GM13977 (cell line): ENCODE results near the gene OR51B5.
"Not testable (repeated sequence)": the region's sequence is repeated elsewhere in the genome, so short reads cannot be mapped to it uniquely, and the experiment has no call there.

Experiments
- DNase-seq: peaks from one replicate; pipeline ENCODE4 v3.0.0; 2012; ENCODE audit warnings: low spot score
- in situ Hi-C: fragments of 300-500 bp; cut with MboI; formaldehyde crosslinking; loops from one replicate; pipeline ENCODE4 v1.12.0; 2022; ENCODE audit warnings: low sequenced_read_pairs, low pct_unique_long_range_greater_than_20kb, mixed read lengths, inconsistent platforms; ENCODE audit not compliant: unreplicated experiment
- TF ChIP-seq, protein P1 (sequence below): IDR thresholded peaks from 2 replicates; pipeline ENCODE4 v1.5.1; 2012; ENCODE audit warnings: mild to moderate bottlenecking, control low read depth; ENCODE audit not compliant: insufficient read depth; ENCODE audit errors: extremely low read depth, missing control alignments

Gene OR51B5

GRCh38 chr11:5335170-5335569 lies 8.2 kb downstream of the OR51B5 start:
- no peak for DNase-seq
- in situ Hi-C loops = no loop called here
- TF ChIP-seq, protein P1, sequence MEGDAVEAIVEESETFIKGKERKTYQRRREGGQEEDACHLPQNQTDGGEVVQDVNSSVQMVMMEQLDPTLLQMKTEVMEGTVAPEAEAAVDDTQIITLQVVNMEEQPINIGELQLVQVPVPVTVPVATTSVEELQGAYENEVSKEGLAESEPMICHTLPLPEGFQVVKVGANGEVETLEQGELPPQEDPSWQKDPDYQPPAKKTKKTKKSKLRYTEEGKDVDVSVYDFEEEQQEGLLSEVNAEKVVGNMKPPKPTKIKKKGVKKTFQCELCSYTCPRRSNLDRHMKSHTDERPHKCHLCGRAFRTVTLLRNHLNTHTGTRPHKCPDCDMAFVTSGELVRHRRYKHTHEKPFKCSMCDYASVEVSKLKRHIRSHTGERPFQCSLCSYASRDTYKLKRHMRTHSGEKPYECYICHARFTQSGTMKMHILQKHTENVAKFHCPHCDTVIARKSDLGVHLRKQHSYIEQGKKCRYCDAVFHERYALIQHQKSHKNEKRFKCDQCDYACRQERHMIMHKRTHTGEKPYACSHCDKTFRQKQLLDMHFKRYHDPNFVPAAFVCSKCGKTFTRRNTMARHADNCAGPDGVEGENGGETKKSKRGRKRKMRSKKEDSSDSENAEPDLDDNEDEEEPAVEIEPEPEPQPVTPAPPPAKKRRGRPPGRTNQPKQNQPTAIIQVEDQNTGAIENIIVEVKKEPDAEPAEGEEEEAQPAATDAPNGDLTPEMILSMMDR = no peak

DNA sequence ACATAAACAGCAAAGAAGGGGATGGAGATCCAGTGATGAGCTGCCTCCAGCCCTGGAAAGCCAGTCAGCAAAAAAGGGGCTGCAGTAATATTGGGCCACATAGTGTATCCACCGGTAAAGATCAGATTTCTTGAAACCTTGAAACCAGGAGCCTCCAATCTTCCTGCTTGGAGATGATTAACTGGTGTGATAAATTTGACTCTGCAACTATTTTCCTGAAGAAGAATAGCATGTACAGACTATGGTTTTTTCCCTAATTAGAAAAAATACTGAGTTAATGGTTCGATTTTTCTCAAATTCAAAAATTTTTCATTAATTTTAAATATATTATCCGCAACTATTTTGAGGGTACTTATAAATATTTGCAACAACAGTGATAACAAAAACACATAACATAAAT lies 19.1 kb downstream of the OR51B5 start, which contains the start of gene OR51B2:
OR51B2 (minus strand) TSS at position 101 of the 400 bp plus-strand sequence; CDS start at position 101, 0 bp downstream.
- TF ChIP-seq, protein P1 = no peak
- in situ Hi-C loops = no loop called here

GRCh38 chr11:5317292-5317691 lies 26.0 kb downstream of the OR51B5 start:
- no peak for DNase-seq
- TF ChIP-seq, protein P1 = no peak
- in situ Hi-C loops = no loop called here

More for the DNA sequence above, 19.1 kb downstream of the OR51B5 start, which contains the start of gene OR51B2:
- DNase-seq = no peak

DNA sequence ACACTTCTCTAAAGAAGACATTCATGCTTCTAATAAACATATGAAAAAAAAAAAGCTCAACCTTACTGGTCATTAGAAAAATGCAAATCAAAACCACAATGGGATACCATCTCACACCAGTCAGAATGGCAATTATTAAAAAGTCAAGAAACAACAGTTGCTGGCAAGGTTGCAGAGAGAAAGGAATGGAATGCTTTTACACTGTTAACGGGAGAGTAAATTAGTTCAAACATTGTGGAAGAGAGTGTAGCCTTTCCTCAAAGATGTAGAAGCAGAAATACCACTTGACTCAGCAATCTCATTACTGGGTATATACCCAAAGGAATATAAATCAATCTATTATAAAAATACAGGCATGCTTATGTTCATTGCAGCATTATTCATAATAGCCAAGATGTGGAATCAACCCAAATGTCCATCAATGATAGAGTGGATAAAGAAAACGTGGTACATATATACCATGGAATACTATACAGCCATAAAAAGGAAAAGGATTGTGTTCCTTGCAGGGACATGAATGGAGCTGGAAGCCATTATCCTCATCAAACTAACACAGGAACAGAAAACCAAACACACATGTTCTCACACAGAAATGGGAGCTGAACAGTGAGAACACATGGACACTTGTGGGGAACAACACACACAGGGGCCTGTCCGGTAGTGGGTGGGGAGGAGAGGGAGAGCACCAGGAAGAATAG lies 29.8 kb downstream of the OR51B5 start:
- DNase-seq, in situ Hi-C loops: not testable (repeated sequence)

- in situ Hi-C loops = no loop called here
- DNase-seq = no peak
- TF ChIP-seq, protein P1 = no peak
Measured at GRCh38 chr11:5310423-5310822, 32.9 kb downstream of the OR51B5 start.

DNA sequence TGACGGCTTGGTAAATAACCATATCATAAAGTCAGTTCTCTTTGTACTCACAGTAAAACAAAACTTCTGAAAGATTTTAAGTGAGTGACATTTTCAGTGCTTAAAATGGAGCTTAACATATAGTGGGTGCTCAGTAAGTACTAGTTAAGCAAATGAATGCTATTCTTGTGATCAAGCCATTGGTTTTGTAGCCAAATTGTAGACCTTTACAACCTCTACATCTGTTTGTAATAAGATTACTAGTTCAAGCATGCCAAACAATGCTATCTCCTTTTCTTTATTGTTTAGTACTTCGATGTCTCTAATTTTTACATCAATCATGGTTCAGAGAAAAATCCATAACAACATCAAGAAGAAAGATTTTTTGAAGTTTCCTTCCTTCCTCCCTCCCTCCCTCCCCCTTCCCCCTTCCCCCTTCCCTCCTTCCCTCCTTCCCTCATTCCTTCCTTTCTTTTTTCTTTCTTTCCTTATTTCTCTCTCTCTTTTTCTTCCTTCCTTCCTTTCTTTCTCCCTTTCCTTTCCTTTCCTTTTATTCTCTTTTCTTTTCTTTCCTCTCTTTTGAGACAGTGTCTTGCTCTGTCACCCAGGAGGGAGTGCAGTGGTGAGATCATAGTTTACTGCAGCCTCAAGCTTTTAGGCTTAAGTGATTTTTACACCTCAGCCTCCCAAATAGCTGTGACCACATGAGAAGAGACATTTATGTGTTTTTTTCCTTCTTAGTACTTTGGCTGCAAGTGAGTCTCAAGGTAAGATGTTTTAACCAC lies 35.9 kb downstream of the OR51B5 start:
- in situ Hi-C loops = no loop called here

GRCh38 chr11:5304046-5304445 lies 39.3 kb downstream of the OR51B5 start:
- no peak for DNase-seq
- TF ChIP-seq, protein P1 = no peak
- in situ Hi-C loops = no loop called here

More for the DNA sequence above, 35.9 kb downstream of the OR51B5 start:
- TF ChIP-seq, protein P1 = no peak
- DNase-seq = no peak
